NOMO-1 (cell line): ENCODE measurements around the gene RABGAP1L.
"Not testable (repeated sequence)": the region's sequence is repeated elsewhere in the genome, so short reads cannot be mapped to it uniquely, and the experiment has no call there.

Experiments used
- DNase-seq, 2 experiments: peaks; one replicate each; lab custom pipeline; 2025; ENCODE audit not compliant: unreplicated experiment in 2 of 2; lab: John Stamatoyannopoulos, UW

The RABGAP1L gene

GRCh38 chr1:174352883-174353608, 193.7 kb downstream of the RABGAP1L start:
- no peak for DNase-seq

- DNase-seq, result no peak
Observed at GRCh38 chr1:174358344-174358743, 199.0 kb downstream of the RABGAP1L start.

- no peak for DNase-seq
Observed at GRCh38 chr1:174358786-174359453, 199.6 kb downstream of the RABGAP1L start.

GRCh38 chr1:174359454-174359805, 200.1 kb downstream of the RABGAP1L start:
- DNase-seq, result no peak

- no peak for DNase-seq
Observed at GRCh38 chr1:174364996-174365736, 205.8 kb downstream of the RABGAP1L start.

- no peak for DNase-seq
Observed at GRCh38 chr1:174366946-174367345, 207.6 kb downstream of the RABGAP1L start.

- no peak for DNase-seq
Observed at GRCh38 chr1:174367892-174368291, 208.6 kb downstream of the RABGAP1L start.

- DNase-seq, result no peak
Observed at GRCh38 chr1:174376030-174376429, 216.7 kb downstream of the RABGAP1L start.

GRCh38 chr1:174391716-174392115, 232.4 kb downstream of the RABGAP1L start:
- no peak for DNase-seq

- no peak for DNase-seq
Observed at GRCh38 chr1:174393885-174394284, 234.6 kb downstream of the RABGAP1L start.

GRCh38 chr1:174397261-174397660, 237.9 kb downstream of the RABGAP1L start:
- DNase-seq, result no peak

- DNase-seq, result no peak
Observed at GRCh38 chr1:174398246-174398645, 238.9 kb downstream of the RABGAP1L start.

GRCh38 chr1:174399211-174399610, 239.9 kb downstream of the RABGAP1L start:
- no peak for DNase-seq

- DNase-seq, result no peak
Observed at GRCh38 chr1:174401075-174401474, 241.8 kb downstream of the RABGAP1L start.

GRCh38 chr1:174405219-174405618, 245.9 kb downstream of the RABGAP1L start:
- DNase-seq, result no peak

GRCh38 chr1:174406421-174406820, 247.1 kb downstream of the RABGAP1L start:
- DNase-seq, result no peak

- DNase-seq, result no peak
Observed at GRCh38 chr1:174407665-174408064, 248.3 kb downstream of the RABGAP1L start.

GRCh38 chr1:174408146-174408545, 248.8 kb downstream of the RABGAP1L start:
- no peak for DNase-seq

GRCh38 chr1:174409801-174410200, 250.5 kb downstream of the RABGAP1L start:
- DNase-seq, result not testable (repeated sequence)

GRCh38 chr1:174413632-174414031, 254.3 kb downstream of the RABGAP1L start:
- no peak for DNase-seq

- no peak for DNase-seq
Observed at GRCh38 chr1:174414203-174414602, 254.9 kb downstream of the RABGAP1L start.

GRCh38 chr1:174415506-174415905, 256.2 kb downstream of the RABGAP1L start:
- DNase-seq, result no peak
